ENCODE measurements around the gene WASHC3.

WASHC3 gene

DNA sequence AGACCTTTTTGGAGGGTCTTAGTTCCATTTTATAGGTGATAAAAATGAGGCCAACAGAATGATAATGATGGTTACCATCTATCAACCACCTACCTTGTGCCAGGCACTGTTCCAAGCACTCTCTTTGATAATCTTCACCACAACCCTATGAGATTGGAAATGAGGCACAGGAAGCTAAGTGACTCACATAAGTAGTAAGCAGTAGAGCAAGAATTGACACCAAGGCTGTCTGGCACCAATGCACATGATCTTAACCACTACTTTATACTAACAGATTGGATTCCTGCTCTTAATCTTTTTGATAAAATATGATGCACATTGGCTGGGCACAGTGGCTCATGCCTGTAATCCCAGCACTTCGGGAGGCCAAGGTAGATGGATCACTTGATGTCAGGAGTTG, 93.0 kb downstream of the WASHC3 start:
- no peaks in the 10 kb centered on the region for H3K9me3 ChIP-seq (ENCODE audit: control insufficient read depth, insufficient read depth, low read length)
- no peaks in the 10 kb centered on the region for H3K27me3 ChIP-seq (ENCODE audit: control insufficient read depth, low read length)
- no peaks in the 10 kb centered on the region for H3F3A ChIP-seq (ENCODE audit: control insufficient read depth, insufficient read depth)
- H4K20me1 ChIP-seq (ENCODE audit: control insufficient read depth, insufficient read depth, low read depth, low read length): no peaks in the 10 kb centered on the region
- no peak overlapping the region for H3K27ac ChIP-seq (ENCODE audit: low read depth, low read length)
- no peaks in the 10 kb centered on the region for H3K79me2 ChIP-seq (ENCODE audit: control insufficient read depth, low read length)
- H3K4me2 ChIP-seq (ENCODE audit: low read length): no peak overlapping the region
- H3K4me3 ChIP-seq (ENCODE audit: low read length): no peak overlapping the region
- TF ChIP-seq, protein P1, sequence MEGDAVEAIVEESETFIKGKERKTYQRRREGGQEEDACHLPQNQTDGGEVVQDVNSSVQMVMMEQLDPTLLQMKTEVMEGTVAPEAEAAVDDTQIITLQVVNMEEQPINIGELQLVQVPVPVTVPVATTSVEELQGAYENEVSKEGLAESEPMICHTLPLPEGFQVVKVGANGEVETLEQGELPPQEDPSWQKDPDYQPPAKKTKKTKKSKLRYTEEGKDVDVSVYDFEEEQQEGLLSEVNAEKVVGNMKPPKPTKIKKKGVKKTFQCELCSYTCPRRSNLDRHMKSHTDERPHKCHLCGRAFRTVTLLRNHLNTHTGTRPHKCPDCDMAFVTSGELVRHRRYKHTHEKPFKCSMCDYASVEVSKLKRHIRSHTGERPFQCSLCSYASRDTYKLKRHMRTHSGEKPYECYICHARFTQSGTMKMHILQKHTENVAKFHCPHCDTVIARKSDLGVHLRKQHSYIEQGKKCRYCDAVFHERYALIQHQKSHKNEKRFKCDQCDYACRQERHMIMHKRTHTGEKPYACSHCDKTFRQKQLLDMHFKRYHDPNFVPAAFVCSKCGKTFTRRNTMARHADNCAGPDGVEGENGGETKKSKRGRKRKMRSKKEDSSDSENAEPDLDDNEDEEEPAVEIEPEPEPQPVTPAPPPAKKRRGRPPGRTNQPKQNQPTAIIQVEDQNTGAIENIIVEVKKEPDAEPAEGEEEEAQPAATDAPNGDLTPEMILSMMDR (IDR thresholded peaks at IDR 0.05; ENCODE audit: low read depth, low read length, poor library complexity, severe bottlenecking): no peak
- TF ChIP-seq EZH2phosphoT487 (IDR thresholded peaks at IDR 0.05; ENCODE audit: borderline replicate concordance, low read length): no peak
- H3K4me1 ChIP-seq (ENCODE audit: control insufficient read depth, low read length): peaks cover 7% of the 10 kb centered on the region
- no peaks in the 10 kb centered on the region for H3K9me2 ChIP-seq (replicated peaks; ENCODE audit: control insufficient read depth, low read length)
- H3K36me3 ChIP-seq (ENCODE audit: control insufficient read depth, low read length): no peaks in the 10 kb centered on the region

- TF ChIP-seq, protein P1 (IDR thresholded peaks at IDR 0.05; ENCODE audit: low read depth, low read length, poor library complexity, severe bottlenecking): no peak
- no peak for TF ChIP-seq EZH2phosphoT487 (IDR thresholded peaks at IDR 0.05; ENCODE audit: borderline replicate concordance, low read length)
- Histone ChIP-seq H3K27me3 (ENCODE audit: control insufficient read depth, low read length) (no peaks in the 10 kb centered on the region), H3K9me2 (replicated peaks; ENCODE audit: control insufficient read depth, low read length) (no peaks in the 10 kb centered on the region), H3K79me2 (ENCODE audit: control insufficient read depth, low read length) (no peaks in the 10 kb centered on the region), H3F3A (ENCODE audit: control insufficient read depth, insufficient read depth) (no peaks in the 10 kb centered on the region), H3K4me3 (ENCODE audit: low read length) (no peak overlapping the region), H3K9me3 (ENCODE audit: control insufficient read depth, insufficient read depth, low read length) (no peaks in the 10 kb centered on the region), H3K27ac (ENCODE audit: low read depth, low read length) (no peak overlapping the region), H3K36me3 (ENCODE audit: control insufficient read depth, low read length) (no peaks in the 10 kb centered on the region), H4K20me1 (ENCODE audit: control insufficient read depth, insufficient read depth, low read depth, low read length) (no peaks in the 10 kb centered on the region), H3K4me1 (ENCODE audit: control insufficient read depth, low read length) (peaks cover 7% of the 10 kb centered on the region), H3K4me2 (ENCODE audit: low read length) (no peak overlapping the region)
These were observed 94.3 kb downstream of the WASHC3 start for GRCh38 chr12:101967506-101967905.

GRCh38 chr12:101966496-101966895, 95.3 kb downstream of the WASHC3 start:
- Histone ChIP-seq H3K27ac (ENCODE audit: low read depth, low read length) (no peak overlapping the region), H3K9me2 (replicated peaks; ENCODE audit: control insufficient read depth, low read length) (no peaks in the 10 kb centered on the region), H3K36me3 (ENCODE audit: control insufficient read depth, low read length) (no peaks in the 10 kb centered on the region)

More at GRCh38 chr12:101966496-101966895, 95.3 kb downstream of the WASHC3 start:
- Histone ChIP-seq H4K20me1 (ENCODE audit: control insufficient read depth, insufficient read depth, low read depth, low read length) (no peaks in the 10 kb centered on the region), H3K4me2 (ENCODE audit: low read length) (no peak overlapping the region), H3F3A (ENCODE audit: control insufficient read depth, insufficient read depth) (no peaks in the 10 kb centered on the region), H3K4me1 (ENCODE audit: control insufficient read depth, low read length) (peaks cover 7% of the 10 kb centered on the region), H3K4me3 (ENCODE audit: low read length) (no peak overlapping the region), H3K79me2 (ENCODE audit: control insufficient read depth, low read length) (no peaks in the 10 kb centered on the region), H3K9me3 (ENCODE audit: control insufficient read depth, insufficient read depth, low read length) (no peaks in the 10 kb centered on the region), H3K27me3 (ENCODE audit: control insufficient read depth, low read length) (no peaks in the 10 kb centered on the region)
- TF ChIP-seq, protein P1 (IDR thresholded peaks at IDR 0.05; ENCODE audit: low read depth, low read length, poor library complexity, severe bottlenecking): no peak
- TF ChIP-seq EZH2phosphoT487 (IDR thresholded peaks at IDR 0.05; ENCODE audit: borderline replicate concordance, low read length): no peak
